Measurements from ENCODE around the gene CHMP6. TPM values are rescaled to one million over a fixed set of nuclear protein-coding genes. Genes with fewer than 3 reads are reported as not detected.

CHMP6 gene
- total RNA-seq, 1 experiment from 2014 or later = 22.0 TPM

DNA sequence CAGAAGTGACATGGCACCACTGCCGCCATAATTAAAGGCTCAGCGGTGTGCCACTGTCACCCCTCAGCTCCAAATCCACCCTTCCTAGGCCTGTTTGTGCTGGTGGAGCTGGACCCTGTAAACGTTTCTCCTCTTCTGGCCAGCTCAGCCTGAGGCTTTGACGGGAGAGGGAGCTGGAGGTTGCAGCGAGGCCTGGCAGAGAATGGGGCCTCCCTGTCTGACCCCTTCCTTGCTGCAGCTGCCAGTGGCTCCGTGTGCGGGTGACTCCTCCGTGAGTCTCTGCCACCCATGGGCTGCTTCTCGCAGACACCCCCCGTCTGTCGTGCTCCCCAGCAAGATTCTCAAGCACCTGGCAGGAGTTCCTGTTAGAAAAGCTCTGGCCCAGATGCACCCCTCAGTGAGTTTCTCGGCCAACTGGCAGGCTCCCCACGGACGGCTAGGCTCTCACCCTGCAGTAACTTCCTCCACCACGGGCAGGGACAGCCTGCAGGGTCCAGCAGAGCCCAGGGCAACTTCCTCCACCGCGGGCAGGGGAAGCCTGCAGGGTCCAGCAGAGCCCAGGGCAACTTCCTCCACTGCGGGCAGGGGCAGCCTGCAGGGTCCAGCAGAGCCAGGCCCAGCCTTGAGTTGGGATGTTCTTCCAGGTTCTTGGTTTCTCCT is 4.7 kb upstream of the CHMP6 start:
- intact Hi-C loops (cut with micrococcal nuclease) = loop anchor here (10.0 kb wide), 2 partner anchors 238 to 412 kb away; partner anchors contain the start of gene CEP131
- no peak overlapping the region for H2AFZ ChIP-seq (ENCODE audit: low read depth, low read length, poor library complexity, severe bottlenecking)
- H3K9ac ChIP-seq (ENCODE audit: low read length) = no peak overlapping the region

DNA sequence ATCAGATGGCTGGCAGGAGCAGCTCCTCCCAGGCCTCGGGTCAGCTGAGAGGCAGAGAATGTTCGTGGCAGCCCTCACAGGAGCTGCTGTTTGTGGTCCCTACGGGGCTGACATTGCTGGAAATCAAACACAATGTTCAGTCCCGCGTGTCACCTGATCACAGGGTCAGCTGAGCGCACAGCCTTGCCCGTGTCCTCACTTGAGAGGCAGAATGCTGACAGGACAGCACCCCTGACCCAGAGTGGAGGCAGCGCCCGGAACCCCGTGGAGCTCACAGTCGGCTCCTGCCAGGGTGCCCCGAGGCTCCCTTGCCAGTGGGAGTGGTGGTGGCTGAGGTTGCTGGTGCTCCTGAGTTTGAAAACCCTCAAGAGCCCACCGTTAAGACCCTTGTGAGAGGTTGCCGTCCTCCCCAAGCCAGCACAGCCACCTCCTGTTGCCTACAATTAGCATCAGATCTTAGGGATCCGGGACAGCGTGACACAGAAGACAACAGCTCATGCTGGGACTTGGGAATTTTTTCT is 3.6 kb upstream of the CHMP6 start:
- H3K4me3 ChIP-seq (replicated peaks in 1 of 2; ENCODE audit: low read depth in 1 of 2, low read length in 2 of 2) = no peak overlapping the region
- H3K79me2 ChIP-seq (ENCODE audit: insufficient read depth, low read length) = peaks cover 8% of the 10 kb centered on the region; the same call in 1 of the 2 replicates
- H3K27me3 ChIP-seq (ENCODE audit: insufficient read depth, low read length) = no peaks in the 10 kb centered on the region
- H3K4me1 ChIP-seq (ENCODE audit: control insufficient read depth in 1 of 2, insufficient read depth in 2 of 2, low read length in 2 of 2) = peaks cover 44 to 59% of the 10 kb centered on the region in 2 experiments
- no peak overlapping the region; the same call in 1 of the 2 replicates for H3K4me2 ChIP-seq (ENCODE audit: low read length)
- no peak overlapping the region for H2AFZ ChIP-seq (ENCODE audit: low read depth, low read length, poor library complexity, severe bottlenecking)
- no peaks in the 10 kb centered on the region for H3K36me3 ChIP-seq (ENCODE audit: control insufficient read depth in 1 of 2, insufficient read depth in 2 of 2, low read length in 2 of 2)
- ChIA-PET POLR2A (no interaction called here), CTCF (interaction anchor here (0.6 to 2.5 kb wide), 5 partner anchors 35 to 986 kb away, joined by 3 to 17 read pairs (median 4); no protein-coding TSS in a partner anchor), RAD21 (ENCODE audit: low non-redundant PET in 1 of 2, low total read pairs in 2 of 2, uncharacterized antibody in 2 of 2, unreplicated experiment in 2 of 2) (interaction anchor here in 1 of 2 experiments (0.7 kb wide), 1 partner anchor 131 kb away, joined by 3 read pairs; no protein-coding TSS in a partner anchor)
- no peak for ATAC-seq
- H3K9me2 ChIP-seq (ENCODE audit: insufficient read depth) = no peaks in the 10 kb centered on the region
- no peaks in the 10 kb centered on the region for H4K20me1 ChIP-seq (ENCODE audit: insufficient read depth)
- no TSS peak for BruUV-seq (replicated peaks)
- H3K27ac ChIP-seq (ENCODE audit: low read depth, low read length) = peak overlapping the region; percentile 2; the same call in 1 of the 2 replicates
- intact Hi-C loops (cut with micrococcal nuclease) = loop anchor here (10.0 kb wide), 2 partner anchors 237 to 413 kb away; partner anchors contain the start of gene CEP131
- TF ChIP-seq, protein P1, sequence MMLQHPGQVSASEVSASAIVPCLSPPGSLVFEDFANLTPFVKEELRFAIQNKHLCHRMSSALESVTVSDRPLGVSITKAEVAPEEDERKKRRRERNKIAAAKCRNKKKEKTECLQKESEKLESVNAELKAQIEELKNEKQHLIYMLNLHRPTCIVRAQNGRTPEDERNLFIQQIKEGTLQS (IDR thresholded peaks at IDR 0.05) = no peak
- TF ChIP-seq SIN3A (IDR thresholded peaks at IDR 0.05; ENCODE audit: low read depth) = no peak
- TF ChIP-seq CTCF (IDR thresholded peaks at IDR 0.05 in 2 of 3, conservative IDR thresholded peaks at IDR 0.05 in 1 of 3; ENCODE audit: borderline replicate concordance in 1 of 3, insufficient read depth in 1 of 3, low read depth in 2 of 3, low read length in 2 of 3) = no peak
- TF ChIP-seq, protein P2, sequence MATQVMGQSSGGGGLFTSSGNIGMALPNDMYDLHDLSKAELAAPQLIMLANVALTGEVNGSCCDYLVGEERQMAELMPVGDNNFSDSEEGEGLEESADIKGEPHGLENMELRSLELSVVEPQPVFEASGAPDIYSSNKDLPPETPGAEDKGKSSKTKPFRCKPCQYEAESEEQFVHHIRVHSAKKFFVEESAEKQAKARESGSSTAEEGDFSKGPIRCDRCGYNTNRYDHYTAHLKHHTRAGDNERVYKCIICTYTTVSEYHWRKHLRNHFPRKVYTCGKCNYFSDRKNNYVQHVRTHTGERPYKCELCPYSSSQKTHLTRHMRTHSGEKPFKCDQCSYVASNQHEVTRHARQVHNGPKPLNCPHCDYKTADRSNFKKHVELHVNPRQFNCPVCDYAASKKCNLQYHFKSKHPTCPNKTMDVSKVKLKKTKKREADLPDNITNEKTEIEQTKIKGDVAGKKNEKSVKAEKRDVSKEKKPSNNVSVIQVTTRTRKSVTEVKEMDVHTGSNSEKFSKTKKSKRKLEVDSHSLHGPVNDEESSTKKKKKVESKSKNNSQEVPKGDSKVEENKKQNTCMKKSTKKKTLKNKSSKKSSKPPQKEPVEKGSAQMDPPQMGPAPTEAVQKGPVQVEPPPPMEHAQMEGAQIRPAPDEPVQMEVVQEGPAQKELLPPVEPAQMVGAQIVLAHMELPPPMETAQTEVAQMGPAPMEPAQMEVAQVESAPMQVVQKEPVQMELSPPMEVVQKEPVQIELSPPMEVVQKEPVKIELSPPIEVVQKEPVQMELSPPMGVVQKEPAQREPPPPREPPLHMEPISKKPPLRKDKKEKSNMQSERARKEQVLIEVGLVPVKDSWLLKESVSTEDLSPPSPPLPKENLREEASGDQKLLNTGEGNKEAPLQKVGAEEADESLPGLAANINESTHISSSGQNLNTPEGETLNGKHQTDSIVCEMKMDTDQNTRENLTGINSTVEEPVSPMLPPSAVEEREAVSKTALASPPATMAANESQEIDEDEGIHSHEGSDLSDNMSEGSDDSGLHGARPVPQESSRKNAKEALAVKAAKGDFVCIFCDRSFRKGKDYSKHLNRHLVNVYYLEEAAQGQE (IDR thresholded peaks at IDR 0.05; ENCODE audit: low read depth) = no peak
- TF ChIP-seq EZH2 (IDR thresholded peaks at IDR 0.05) = no peak
- H3K9me3 ChIP-seq (ENCODE audit: control insufficient read depth in 1 of 2, insufficient read depth in 1 of 2, low read depth in 1 of 2, low read length in 2 of 2) = no peaks in the 10 kb centered on the region
- DNase-seq (ENCODE audit: low read depth, low spot score) = no peak
- 0 out of 2 replicates have a peak overlapping the region, but pooled peaks have one; percentile 47 for H3K9ac ChIP-seq (ENCODE audit: low read length)

More for the DNA sequence above, 4.7 kb upstream of the CHMP6 start:
- Histone ChIP-seq H3K4me2 (ENCODE audit: low read length) (no peak overlapping the region), H3K4me3 (replicated peaks in 1 of 2; ENCODE audit: low read depth in 1 of 2, low read length in 2 of 2) (no peak overlapping the region), H3K4me1 (ENCODE audit: control insufficient read depth in 1 of 2, insufficient read depth in 2 of 2, low read length in 2 of 2) (peaks cover 40 to 55% of the 10 kb centered on the region in 2 experiments), H3K27me3 (ENCODE audit: insufficient read depth, low read length) (no peaks in the 10 kb centered on the region), H3K27ac (ENCODE audit: low read depth, low read length) (no peak overlapping the region), H3K9me2 (ENCODE audit: insufficient read depth) (no peaks in the 10 kb centered on the region), H4K20me1 (ENCODE audit: insufficient read depth) (no peaks in the 10 kb centered on the region), H3K79me2 (ENCODE audit: insufficient read depth, low read length) (no peaks in the 10 kb centered on the region), H3K36me3 (ENCODE audit: control insufficient read depth in 1 of 2, insufficient read depth in 2 of 2, low read length in 2 of 2) (no peaks in the 10 kb centered on the region), H3K9me3 (ENCODE audit: control insufficient read depth in 1 of 2, insufficient read depth in 1 of 2, low read depth in 1 of 2, low read length in 2 of 2) (no peaks in the 10 kb centered on the region)
- TF ChIP-seq EZH2 (IDR thresholded peaks at IDR 0.05) = no peak
- ChIA-PET RAD21 (ENCODE audit: low non-redundant PET in 1 of 2, low total read pairs in 2 of 2, uncharacterized antibody in 2 of 2, unreplicated experiment in 2 of 2) (no interaction called here), CTCF (no interaction called here), POLR2A (no interaction called here)
- DNase-seq (ENCODE audit: low read depth, low spot score) = no peak
- no TSS peak for BruUV-seq (replicated peaks)
- no peak for ATAC-seq
